GM12878 (cell line): ENCODE results near the gene ABHD3. TPM values are rescaled to one million over a fixed set of nuclear protein-coding genes. Genes with fewer than 3 reads are reported as not detected.

Experiments used
- ATAC-seq: fragments of 200-7000 bp; cut with Tn5 transposase; 3 replicates; pipeline ENCODE4 v1.9.1; 2020; ENCODE audit warnings: mild to moderate bottlenecking, moderate library complexity
- BruUV-seq: library from RNA; stranded (reverse); fragments of 400-500 nt; replicated peaks from 2 replicates; lab custom pipeline; 2021; lab: Mats Ljungman, UMichigan
- CTCF ChIA-PET: fragments of 300-600 bp; sonication (Branson Sonifier 250); formaldehyde crosslinking; extraction: SDS; loops from one replicate; lab custom pipeline; 2021; ENCODE audit warnings: inconsistent platforms; lab: Yijun Ruan, JAX
- POLR2A ChIA-PET: fragments of 350-600 bp; formaldehyde crosslinking; extraction: SDS; loops from one replicate; lab custom pipeline; 2021; ENCODE audit warnings: inconsistent platforms; lab: Charles Lee
- RAD21 ChIA-PET: fragments of 300-600 bp; sonication (Branson Sonifier 250); formaldehyde crosslinking; loops from one replicate; lab custom pipeline; 2023; ENCODE audit warnings: antibody characterized with exemption; ENCODE audit not compliant: unreplicated experiment; lab: Charles Lee
- SMC1A ChIA-PET: fragments of 300-600 bp; sonication (Branson Sonifier 250); formaldehyde crosslinking; loops from one replicate; lab custom pipeline; 2023; ENCODE audit not compliant: unreplicated experiment, uncharacterized antibody; lab: Charles Lee
- DNase-seq: peaks from one replicate; pipeline ENCODE4 v3.0.0-alpha.2; 2011; ENCODE audit warnings: low read depth, low spot score
- FAIRE-seq: peaks from 3 replicates; lab custom pipeline; 2011; peaks lifted over from hg19 to GRCh38; lab: Jason Lieb, UNC
- H2AFZ ChIP-seq: 2 replicates; pipeline ENCODE4 v1.6.0; 2011; ENCODE audit warnings: low read depth, low read length, control low read depth; ENCODE audit not compliant: control insufficient read depth
- H3K27ac ChIP-seq: 2 replicates; pipeline ENCODE4 v1.5.1; 2011; ENCODE audit warnings: control low read depth; ENCODE audit not compliant: control insufficient read depth, insufficient read depth
- H3K27me3 ChIP-seq, 2 experiments: replicated peaks in 1 of 2; 2 replicates each; pipeline versions ENCODE4 v1.6.0 to v1.6.1; 2011; ENCODE audit warnings: low read length in 1 of 2; ENCODE audit not compliant: control insufficient read depth in 2 of 2, insufficient read depth in 2 of 2
- H3K36me3 ChIP-seq, 2 experiments: 2 replicates each; pipeline ENCODE4 v1.5.1; 2011; ENCODE audit warnings: low read length in 1 of 2; ENCODE audit not compliant: control insufficient read depth in 2 of 2, insufficient read depth in 2 of 2
- H3K4me1 ChIP-seq: 2 replicates; pipeline ENCODE4 v1.6.1; 2011; ENCODE audit warnings: mild to moderate bottlenecking, low read length, moderate library complexity, mixed read lengths; ENCODE audit not compliant: control insufficient read depth, insufficient read depth
- H3K4me2 ChIP-seq: 2 replicates; pipeline ENCODE4 v1.6.0; 2011; ENCODE audit warnings: control low read depth; ENCODE audit not compliant: control insufficient read depth, insufficient read depth
- H3K4me3 ChIP-seq: fragments of 200-600 bp; sonication (generic); 2 replicates; pipeline ENCODE4 v1.5.1; 2016
- H3K79me2 ChIP-seq: 2 replicates; pipeline ENCODE4 v1.6.0; 2011; ENCODE audit warnings: low read length; ENCODE audit not compliant: control insufficient read depth, insufficient read depth
- H3K9ac ChIP-seq: 2 replicates; pipeline ENCODE4 v1.8.0; 2011; ENCODE audit warnings: low read length, control low read depth, mixed read lengths; ENCODE audit not compliant: control insufficient read depth, insufficient read depth
- H3K9me3 ChIP-seq: replicated peaks from 3 replicates; pipeline ENCODE4 v1.5.1; 2011; ENCODE audit warnings: mild to moderate bottlenecking, low read length; ENCODE audit not compliant: control insufficient read depth, insufficient read depth
- H4K20me1 ChIP-seq: 2 replicates; pipeline ENCODE4 v1.6.0; 2011; ENCODE audit not compliant: control insufficient read depth, insufficient read depth
- BRCA1 ChIP-seq: IDR thresholded peaks from 2 replicates; pipeline ENCODE4 v1.6.1; 2011; ENCODE audit warnings: low read depth, low read length, improper control_type of control experiment
- CTCF ChIP-seq, 3 experiments: IDR thresholded peaks in 2 of 3; conservative IDR thresholded peaks in 1 of 3; 2 replicates each; pipeline ENCODE4 v1.5.1; 2011; ENCODE audit warnings: low read depth in 3 of 3, low read length in 3 of 3, mild to moderate bottlenecking in 3 of 3, control low read depth in 2 of 3, moderate library complexity in 2 of 3, inconsistent platforms in 1 of 3, mixed read lengths in 1 of 3; ENCODE audit not compliant: control insufficient read depth in 2 of 3, insufficient read depth in 1 of 3; ENCODE audit errors: extremely low read depth in 1 of 3
- PAX8 ChIP-seq: fragments of 450-650 bp; IDR thresholded peaks from 2 replicates; pipeline ENCODE4 v1.6.1; 2017; ENCODE audit warnings: mild to moderate bottlenecking, moderate library complexity
- REST ChIP-seq: IDR thresholded peaks from 2 replicates; pipeline ENCODE4 v1.6.1; 2012; ENCODE audit warnings: mild to moderate bottlenecking, low read depth, low read length
- ZBTB40 ChIP-seq: fragments of 450-650 bp; IDR thresholded peaks from 2 replicates; pipeline ENCODE4 v1.6.1; 2016; ENCODE audit warnings: mild to moderate bottlenecking, moderate library complexity, borderline replicate concordance
- WGBS: methylation state at CpG from one replicate; pipeline ENCODE4 v1.1.6; 2016; ENCODE audit warnings: low lambda C conversion rate; ENCODE audit not compliant: insufficient replicate concordance, insufficient coverage; ENCODE audit errors: missing lambda C conversion rate; 5-methylcytosine and 5-hydroxymethylcytosine counted together
- in situ Hi-C: fragments of 300-500 bp; cut with MboI; formaldehyde crosslinking; loops from 9 replicates; pipeline ENCODE4 v1.14.3; 2018; ENCODE audit warnings: mixed read lengths
- intact Hi-C: fragments of 100-400 bp; cut with micrococcal nuclease; formaldehyde crosslinking; loops from one replicate; pipeline ENCODE4 v1.14.2; 2022; ENCODE audit not compliant: unreplicated experiment
- polyA plus RNA-seq, 11 experiments: library from polyadenylated mRNA; depleted of rRNA in 4 of 11; unstranded in 6 of 11; stranded (reverse) in 5 of 11; fragments of >200 nt; fragmentation: Nextera tagmentation in 4 of 11; fragmentation: Illumina TruSeq in 1 of 11; extraction: Ambion mirVana in 4 of 11; extraction: Trizol in 1 of 11; gene quantifications; 1 replicate in 1 of 11; 2 replicates in 10 of 11; pipeline versions ENCODE4 v1.2.1 to v1.2.3, GENCODE V29; 2011 to 2016; ENCODE audit warnings: inconsistent platforms in 2 of 11, missing spikeins in 2 of 11, low read depth in 1 of 11
- total RNA-seq, 4 experiments: library from RNA; depleted of rRNA in 3 of 4; stranded (reverse); fragments of >200 nt in 3 of 4; fragmentation: Illumina TruSeq in 1 of 4; extraction: Trizol in 1 of 4; gene quantifications; 2 replicates each; pipeline versions ENCODE4 v1.2.1 to v1.2.3, GENCODE V29; 2013 to 2021

Gene ABHD3
- total and polyA plus RNA-seq, 10 of the 15 experiments (the other 5 are each of a cell fraction or from before 2014, with no cell fraction given), result 4.9 to 49.8 (median 18.3) TPM

- in situ Hi-C loops (no loop called here), intact Hi-C loops (loop anchor here (10.0 kb wide), 1 partner anchor 642 kb away; no protein-coding TSS in a partner anchor)
- ChIA-PET CTCF (interaction anchor here (1.2 to 2.0 kb wide), 3 partner anchors 13 to 147 kb away, joined by 6 to 8 read pairs (median 7); partner anchors contain the start of genes ESCO1 and SNRPD1), POLR2A (interaction anchor here (1.6 kb wide), 1 partner anchor 9 kb away, joined by 5 read pairs; no protein-coding TSS in a partner anchor), RAD21 (interaction anchor here (1.1 to 1.8 kb wide), 6 partner anchors 8 to 135 kb away, joined by 3 to 5 read pairs (median 4); partner anchors contain the start of genes ABHD3 and SNRPD1), SMC1A (interaction anchor here (5.4 kb wide), 1 partner anchor 12 kb away, joined by 33 read pairs; no protein-coding TSS in a partner anchor)
- Histone ChIP-seq H3K4me1 (0 out of 2 replicates have a peak, but pooled peaks cover 7% of the 10 kb centered on the region), H3K27ac (no peak overlapping the region), H3K27me3 (no peaks in the 10 kb centered on the region), H3K9ac (no peak overlapping the region), H4K20me1 (no peaks in the 10 kb centered on the region), H3K4me3 (peak overlapping the region; percentile 20; the same call in 1 of the 2 replicates), H2AFZ (no peak overlapping the region), H3K4me2 (peak overlapping the region; percentile 76), H3K36me3 (no peaks in the 10 kb centered on the region), H3K79me2 (peaks cover 65% of the 10 kb centered on the region), H3K9me3 (no peaks in the 10 kb centered on the region)
- DNase-seq (no peak), FAIRE-seq (no peak), ATAC-seq (peak; percentile 29)
- WGBS, result 72% methylated on average over 2 of the region's 2 CpGs
- no TSS peak for BruUV-seq
- TF ChIP-seq PAX8, result no peak
These were observed 42.7 kb upstream of the ABHD3 start for GRCh38 chr18:21747268-21747667.

- no peaks in the 10 kb centered on the region for H3K9me3 ChIP-seq
- H4K20me1 ChIP-seq, result no peaks in the 10 kb centered on the region
- ChIA-PET POLR2A (no interaction called here), CTCF (no interaction called here), SMC1A (no interaction called here), RAD21 (no interaction called here)
- H3K4me1 ChIP-seq, result 0 out of 2 replicates have a peak, but pooled peaks cover 7% of the 10 kb centered on the region
- WGBS, result 100% methylated on average over 5 of the region's 5 CpGs
- BruUV-seq, result no TSS peak
- no peak overlapping the region for H3K27ac ChIP-seq
- in situ Hi-C loops, result no loop called here
- no peak overlapping the region for H3K4me2 ChIP-seq
- H3K4me3 ChIP-seq, result no peak overlapping the region
- H2AFZ ChIP-seq, result no peak overlapping the region
- intact Hi-C loops, result loop anchor here (10.0 kb wide), 1 partner anchor 640 kb away; no protein-coding TSS in a partner anchor
- FAIRE-seq, result no peak
- H3K36me3 ChIP-seq, result no peaks in the 10 kb centered on the region
- H3K9ac ChIP-seq, result no peak overlapping the region
- no peak for DNase-seq
- H3K27me3 ChIP-seq, result no peaks in the 10 kb centered on the region
- peaks cover 72% of the 10 kb centered on the region for H3K79me2 ChIP-seq
- ATAC-seq, result no peak
- TF ChIP-seq BRCA1 (no peak), CTCF (IDR thresholded peaks at IDR 0.05 in 2 of 3, conservative IDR thresholded peaks at IDR 0.05 in 1 of 3; ENCODE audit: control insufficient read depth in 2 of 3, extremely low read depth in 1 of 3, insufficient read depth in 1 of 3, low read depth in 3 of 3, low read length in 3 of 3) (peak in 1 of 3 experiments; percentile 27; a peak in 1 of 6 replicates), ZBTB40 (no peak), REST (no peak)
These were observed 40.7 kb upstream of the ABHD3 start for GRCh38 chr18:21745231-21745630.
